K562 (cell line): ENCODE measurements around the gene COL24A1. TPM values are rescaled to one million over a fixed set of nuclear protein-coding genes. Genes with fewer than 3 reads are reported as not detected.

Source experiments
- CUX1 ChIP-seq: fragments of 200-800 bp; sonication (Bioruptor generic); IDR thresholded peaks from 2 replicates; pipeline ENCODE4 v1.6.1; 2016; ENCODE audit warnings: missing genetic modification characterization, missing compliant biosample characterization
- NCOA4 ChIP-seq: fragments of 450-650 bp; IDR thresholded peaks from 2 replicates; pipeline ENCODE4 v1.6.1; 2018; ENCODE audit warnings: mild to moderate bottlenecking; ENCODE audit not compliant: partially characterized antibody
- NFIX ChIP-seq: fragments of 250-450 bp; sonication (Bioruptor Pico); IDR thresholded peaks from 2 replicates; pipeline ENCODE4 v1.4.0; 2020; ENCODE audit warnings: low read depth, mild to moderate bottlenecking, moderate library complexity
- ZBTB43 ChIP-seq: sonication (generic); formaldehyde crosslinking; IDR thresholded peaks from 2 replicates; pipeline ENCODE4 v1.8.0; 2023; ENCODE audit warnings: mild to moderate bottlenecking, missing genetic modification reagents
- polyA plus RNA-seq, 8 experiments: library from polyadenylated mRNA; depleted of rRNA in 4 of 8; stranded (reverse) in 5 of 8; unstranded in 3 of 8; fragments of >200 nt; fragmentation: Nextera tagmentation in 2 of 8; fragmentation: Illumina TruSeq in 1 of 8; extraction: Ambion mirVana in 2 of 8; extraction: Trizol in 1 of 8; gene quantifications; 2 replicates each; pipeline versions ENCODE4 v1.2.1 to v1.2.3, GENCODE V29; 2011 to 2014; ENCODE audit warnings: inconsistent platforms in 1 of 8, missing spikeins in 1 of 8
- total RNA-seq, 7 experiments: library from RNA; depleted of rRNA in 6 of 7; stranded (reverse); fragments of >200 nt in 6 of 7; fragmentation: Illumina TruSeq in 2 of 7; extraction: Trizol in 2 of 7; gene quantifications; 2 replicates each; pipeline versions ENCODE4 v1.2.1 to v1.2.3, GENCODE V29; 2011 to 2021; ENCODE audit warnings: low replicate concordance in 1 of 7

The COL24A1 gene
- total and polyA plus RNA-seq, 9 of the 15 experiments (the other 6 are each of a cell fraction or from before 2014, with no cell fraction given), result 0.01 to 0.06 (median 0.03) TPM; not detected in 2

DNA sequence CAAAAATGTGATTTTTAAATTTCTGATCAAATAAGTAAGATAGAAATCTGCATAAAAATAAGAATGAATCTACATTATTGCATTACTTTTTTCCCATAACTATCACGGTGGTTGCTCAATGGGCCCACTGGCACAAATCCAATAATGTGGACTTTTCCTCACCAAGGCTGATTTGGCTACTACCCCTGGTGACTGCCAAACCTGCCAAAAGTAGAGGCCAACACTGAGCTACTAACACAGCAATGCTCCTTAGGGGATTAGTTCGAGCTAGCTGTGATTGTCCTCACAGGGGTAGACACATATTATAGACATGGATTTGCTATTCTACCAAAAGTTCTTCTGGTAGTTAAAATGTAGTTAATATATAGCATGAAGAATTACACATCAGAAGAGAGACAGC is 340.7 kb downstream of the COL24A1 start (continued):
- no peak for TF ChIP-seq ZBTB43 (CRISPR knock-in tag)
- no peak for TF ChIP-seq CUX1
- no peak for TF ChIP-seq NFIX (CRISPR knock-in tag)
- no peak for TF ChIP-seq NCOA4
